ENCODE data around the gene OR10H4.

- TF ChIP-seq POLR2AphosphoS5 (IDR thresholded peaks at IDR 0.05; ENCODE audit: borderline replicate concordance, low read depth, low read length), result no peak
- TF ChIP-seq EZH2 (IDR thresholded peaks at IDR 0.05), result no peak
- no peak for TF ChIP-seq FOXP2 (optimal IDR thresholded peaks at IDR 0.05; ENCODE audit: control extremely low read depth, extremely low read length, insufficient read depth)
These were observed 30.5 kb downstream of the OR10H4 start for GRCh38 chr19:15979293-15979692.
